ENCODE results near the gene ALPG.
"Not testable (repeated sequence)": the region's sequence is repeated elsewhere in the genome, so short reads cannot be mapped to it uniquely, and the experiment has no call there.

The ALPG gene

DNA sequence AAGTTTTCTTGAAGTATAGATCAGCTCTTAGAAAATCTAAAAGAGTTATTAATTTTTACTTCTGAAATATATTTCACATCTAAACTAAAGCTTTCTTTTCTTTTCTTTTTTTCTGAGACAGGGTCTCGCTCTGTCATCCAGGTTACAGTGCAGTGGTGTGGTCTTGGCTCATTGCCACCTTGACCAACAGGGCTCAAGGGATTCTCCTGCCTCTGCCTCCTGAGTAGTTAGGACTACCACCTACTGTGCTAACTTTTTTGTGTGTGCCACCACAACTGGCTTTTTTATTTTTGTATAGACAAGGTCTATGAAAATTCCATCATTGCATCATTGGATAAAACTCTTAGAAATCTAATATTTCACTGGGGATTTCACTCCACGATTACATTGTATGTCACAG is 10.0 kb upstream of the ALPG start:
- H3K4me3 ChIP-seq (ENCODE audit: low read depth, low read length) = no peak overlapping the region
- H3K9me3 ChIP-seq (ENCODE audit: severe bottlenecking) = no peaks in the 10 kb centered on the region
- TF ChIP-seq CTCF (IDR thresholded peaks at IDR 0.05; ENCODE audit: low read depth, low read length) = no peak
- no peaks in the 10 kb centered on the region for H3K27me3 ChIP-seq (ENCODE audit: insufficient read depth, low read depth, severe bottlenecking)
- no peaks in the 10 kb centered on the region for H3K36me3 ChIP-seq
- no peak for DNase-seq
- no peak overlapping the region for H3K27ac ChIP-seq

DNA sequence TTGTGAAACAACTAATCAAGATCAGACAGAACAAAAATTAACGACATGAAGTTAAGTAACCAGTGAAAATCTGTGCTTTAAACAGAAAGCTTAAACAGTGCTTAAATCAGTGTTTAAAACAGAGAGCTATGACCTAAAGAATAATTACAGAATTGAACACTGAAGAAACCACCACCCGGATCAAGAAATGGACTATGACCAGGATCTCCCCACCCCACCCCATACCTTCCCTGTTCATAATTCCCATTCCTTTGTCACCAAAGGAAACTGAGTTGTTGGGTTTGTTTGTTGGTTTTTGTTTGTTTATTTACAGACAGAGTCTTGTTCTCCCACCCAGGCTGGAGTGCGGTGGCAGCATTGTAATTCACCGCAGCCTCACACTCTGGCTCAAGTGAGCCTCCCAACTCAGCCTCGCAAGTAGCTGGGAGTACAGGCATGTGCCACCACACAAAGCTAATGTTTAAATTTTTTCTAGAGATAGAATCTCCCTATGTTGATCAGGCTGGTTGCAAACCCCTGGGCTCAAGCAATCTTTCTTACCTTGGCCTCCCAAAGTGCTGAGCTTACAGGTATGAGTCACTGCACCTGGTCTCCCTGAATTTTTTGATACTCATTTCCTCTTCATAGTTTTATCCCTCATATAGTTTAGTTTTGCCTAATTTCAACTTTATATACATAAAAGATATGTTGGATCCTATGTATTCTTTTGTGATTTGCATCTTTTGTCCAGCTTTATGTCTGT is 8.2 kb upstream of the ALPG start:
- no peak for TF ChIP-seq CTCF (IDR thresholded peaks at IDR 0.05; ENCODE audit: low read depth, low read length)
- DNase-seq = no peak
- Histone ChIP-seq H3K9me3 (ENCODE audit: severe bottlenecking) (no peaks in the 10 kb centered on the region), H3K36me3 (no peaks in the 10 kb centered on the region), H3K27ac (no peak overlapping the region), H3K27me3 (ENCODE audit: insufficient read depth, low read depth, severe bottlenecking) (no peaks in the 10 kb centered on the region), H3K4me3 (ENCODE audit: low read depth, low read length) (no peak overlapping the region)

- no peak overlapping the region for H3K4me3 ChIP-seq (ENCODE audit: low read depth, low read length)
- no peak overlapping the region for H3K27ac ChIP-seq
- no peaks in the 10 kb centered on the region for H3K36me3 ChIP-seq
- H3K27me3 ChIP-seq (ENCODE audit: insufficient read depth, low read depth, severe bottlenecking) = no peaks in the 10 kb centered on the region
- DNase-seq = no peak
- TF ChIP-seq CTCF (IDR thresholded peaks at IDR 0.05; ENCODE audit: low read depth, low read length) = no peak
- no peaks in the 10 kb centered on the region for H3K9me3 ChIP-seq (ENCODE audit: severe bottlenecking)
Measured at GRCh38 chr2:232400256-232401015, 6.2 kb upstream of the ALPG start.

- no peak for DNase-seq
- H3K4me3 ChIP-seq (ENCODE audit: low read depth, low read length) = no peak overlapping the region
- TF ChIP-seq CTCF (IDR thresholded peaks at IDR 0.05; ENCODE audit: low read depth, low read length) = no peak
Measured at GRCh38 chr2:232402518-232402917, 4.1 kb upstream of the ALPG start.

DNA sequence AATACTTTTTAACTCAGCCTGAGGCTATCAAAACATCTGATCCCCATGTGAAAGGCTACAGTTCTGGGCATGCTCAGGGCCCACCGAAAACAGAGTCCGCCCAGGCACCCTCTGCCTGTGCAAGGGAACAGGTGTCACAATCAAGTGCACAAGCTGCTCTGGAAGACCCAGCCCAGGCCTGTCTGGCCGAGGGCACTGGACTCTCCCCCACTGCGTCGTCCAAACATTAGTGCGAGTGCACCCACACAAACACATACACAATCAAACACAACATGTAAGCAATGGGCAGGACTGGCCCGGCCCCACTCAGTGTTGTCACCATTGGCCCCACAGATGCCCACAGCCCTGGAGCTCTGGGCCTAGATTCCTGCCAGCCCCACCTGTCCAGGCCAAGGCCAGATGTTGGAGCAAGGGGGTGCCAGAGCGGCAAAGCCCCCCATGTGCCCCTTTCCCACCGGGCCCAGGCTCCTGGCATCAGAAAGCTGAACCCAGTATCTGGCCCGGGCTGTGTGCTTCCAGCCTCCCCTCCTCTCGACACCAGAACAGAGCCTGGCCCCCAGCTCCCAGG is 617 bp upstream of the ALPG start:
- no peak overlapping the region for H3K4me3 ChIP-seq (ENCODE audit: low read depth, low read length)
- H3K27me3 ChIP-seq (ENCODE audit: insufficient read depth, low read depth, severe bottlenecking) = no peaks in the 10 kb centered on the region
- no peak overlapping the region for H3K27ac ChIP-seq
- no peak for TF ChIP-seq CTCF (IDR thresholded peaks at IDR 0.05; ENCODE audit: low read depth, low read length)
- H3K36me3 ChIP-seq = no peaks in the 10 kb centered on the region
- no peak for DNase-seq
- H3K9me3 ChIP-seq (ENCODE audit: severe bottlenecking) = no peaks in the 10 kb centered on the region

More at GRCh38 chr2:232402518-232402917, 4.1 kb upstream of the ALPG start:
- Histone ChIP-seq H3K27ac (no peak overlapping the region), H3K27me3 (ENCODE audit: insufficient read depth, low read depth, severe bottlenecking) (no peaks in the 10 kb centered on the region), H3K36me3 (no peaks in the 10 kb centered on the region), H3K9me3 (ENCODE audit: severe bottlenecking) (no peaks in the 10 kb centered on the region)

- H3K4me3 ChIP-seq (ENCODE audit: low read depth, low read length); H3K36me3 ChIP-seq; H3K27ac ChIP-seq; DNase-seq; H3K9me3 ChIP-seq (ENCODE audit: severe bottlenecking); H3K27me3 ChIP-seq (ENCODE audit: insufficient read depth, low read depth, severe bottlenecking): not testable (repeated sequence)
Measured at GRCh38 chr2:232407428-232408150, 945 bp downstream of the ALPG start.

DNA sequence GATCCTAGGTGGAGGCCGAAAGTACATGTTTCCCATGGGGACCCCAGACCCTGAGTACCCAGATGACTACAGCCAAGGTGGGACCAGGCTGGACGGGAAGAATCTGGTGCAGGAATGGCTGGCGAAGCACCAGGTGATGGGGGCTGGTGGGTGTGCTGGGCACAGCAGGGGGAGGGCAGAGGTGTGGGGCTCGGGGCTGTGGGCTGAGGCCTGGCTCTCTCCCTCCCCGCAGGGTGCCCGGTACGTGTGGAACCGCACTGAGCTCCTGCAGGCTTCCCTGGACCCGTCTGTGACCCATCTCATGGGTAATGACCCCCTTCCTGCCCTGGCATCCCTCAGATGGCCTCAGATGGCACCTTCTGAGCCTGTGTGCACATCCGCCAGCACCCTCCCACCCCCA is 1.6 kb downstream of the ALPG start:
- not testable (repeated sequence) for DNase-seq; H3K27me3 ChIP-seq (ENCODE audit: insufficient read depth, low read depth, severe bottlenecking)

DNA sequence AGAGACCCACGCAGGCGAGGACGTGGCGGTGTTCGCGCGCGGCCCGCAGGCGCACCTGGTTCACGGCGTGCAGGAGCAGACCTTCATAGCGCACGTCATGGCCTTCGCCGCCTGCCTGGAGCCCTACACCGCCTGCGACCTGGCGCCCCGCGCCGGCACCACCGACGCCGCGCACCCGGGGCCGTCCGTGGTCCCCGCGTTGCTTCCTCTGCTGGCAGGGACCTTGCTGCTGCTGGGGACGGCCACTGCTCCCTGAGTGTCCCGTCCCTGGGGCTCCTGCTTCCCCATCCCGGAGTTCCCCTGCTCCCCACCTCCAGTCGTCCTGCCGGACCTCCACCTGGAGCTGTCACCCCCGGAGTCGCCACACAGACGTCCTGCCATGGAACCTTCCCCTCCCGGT is 3.0 kb downstream of the ALPG start:
- H3K4me3 ChIP-seq (ENCODE audit: low read depth, low read length); H3K27me3 ChIP-seq (ENCODE audit: insufficient read depth, low read depth, severe bottlenecking); H3K27ac ChIP-seq; DNase-seq; H3K9me3 ChIP-seq (ENCODE audit: severe bottlenecking); H3K36me3 ChIP-seq: not testable (repeated sequence)

More for the DNA sequence above, 1.6 kb downstream of the ALPG start:
- H3K4me3 ChIP-seq (ENCODE audit: low read depth, low read length); H3K9me3 ChIP-seq (ENCODE audit: severe bottlenecking); H3K27ac ChIP-seq; H3K36me3 ChIP-seq: not testable (repeated sequence)
